K562 (cell line): Measurements from ENCODE around the gene MBNL2. TPM values are rescaled to one million over a fixed set of nuclear protein-coding genes. Genes with fewer than 3 reads are reported as not detected.
A peak's percentile ranks its signal among the peaks of the same experiment; 100 is the strongest.

Source experiments
- BHLHE40 ChIP-seq: IDR thresholded peaks from 2 replicates; pipeline ENCODE4 v1.6.1; 2011; ENCODE audit warnings: low read length, improper control_type of control experiment
- CBFB ChIP-seq: sonication (generic); formaldehyde crosslinking; IDR thresholded peaks from 2 replicates; pipeline ENCODE4 v1.4.0; 2020; ENCODE audit warnings: mild to moderate bottlenecking, missing genetic modification reagents
- HSF4 ChIP-seq: fragments of 250-450 bp; sonication (Bioruptor Pico); IDR thresholded peaks from 2 replicates; pipeline ENCODE4 v2.1.2; 2022; ENCODE audit warnings: mild to moderate bottlenecking, moderate library complexity, borderline replicate concordance
- MTA3 ChIP-seq: fragments of 450-650 bp; formaldehyde crosslinking; IDR thresholded peaks from 2 replicates; pipeline ENCODE4 v1.6.1; 2017; ENCODE audit warnings: mild to moderate bottlenecking, borderline replicate concordance
- MYNN ChIP-seq, 2 experiments: sonication (generic); formaldehyde crosslinking in 1 of 2; IDR thresholded peaks; 2 replicates each; pipeline versions ENCODE4 v1.5.0 to v1.6.1; 2016 to 2020; ENCODE audit warnings: antibody characterized with exemption in 1 of 2, missing genetic modification reagents in 1 of 2
- RBM25 ChIP-seq: fragments of 200-400 bp; formaldehyde crosslinking; IDR thresholded peaks from 2 replicates; pipeline ENCODE4 v1.6.1; 2018; ENCODE audit warnings: low read length, low read depth, moderate library complexity; ENCODE audit not compliant: severe bottlenecking
- RUNX1 ChIP-seq: sonication (generic); IDR thresholded peaks from 2 replicates; pipeline ENCODE4 v1.6.1; 2016; ENCODE audit warnings: antibody characterized with exemption, low read depth
- STAT5A ChIP-seq: IDR thresholded peaks from 2 replicates; pipeline ENCODE4 v1.6.1; 2012; ENCODE audit warnings: low read length, inconsistent platforms, borderline replicate concordance
- TAL1 ChIP-seq: fragments of 450-650 bp; IDR thresholded peaks from 2 replicates; pipeline ENCODE4 v1.6.1; 2016; ENCODE audit warnings: mild to moderate bottlenecking
- THRA ChIP-seq: fragments of 450-650 bp; IDR thresholded peaks from 2 replicates; pipeline ENCODE4 v1.6.1; 2017; ENCODE audit warnings: mild to moderate bottlenecking, moderate library complexity
- ZSCAN32 ChIP-seq: fragments of 450-650 bp; formaldehyde crosslinking; IDR thresholded peaks from 2 replicates; pipeline ENCODE4 v1.4.0; 2020; ENCODE audit warnings: mild to moderate bottlenecking, moderate library complexity
- polyA plus RNA-seq, 8 experiments: library from polyadenylated mRNA; depleted of rRNA in 4 of 8; stranded (reverse) in 5 of 8; unstranded in 3 of 8; fragments of >200 nt; fragmentation: Nextera tagmentation in 2 of 8; fragmentation: Illumina TruSeq in 1 of 8; extraction: Ambion mirVana in 2 of 8; extraction: Trizol in 1 of 8; gene quantifications; 2 replicates each; pipeline versions ENCODE4 v1.2.1 to v1.2.3, GENCODE V29; 2011 to 2014; ENCODE audit warnings: inconsistent platforms in 1 of 8, missing spikeins in 1 of 8
- total RNA-seq, 7 experiments: library from RNA; depleted of rRNA in 6 of 7; stranded (reverse); fragments of >200 nt in 6 of 7; fragmentation: Illumina TruSeq in 2 of 7; extraction: Trizol in 2 of 7; gene quantifications; 2 replicates each; pipeline versions ENCODE4 v1.2.1 to v1.2.3, GENCODE V29; 2011 to 2021; ENCODE audit warnings: low replicate concordance in 1 of 7
- TF ChIP-seq, protein P1 (sequence below): sonication (generic); formaldehyde crosslinking; IDR thresholded peaks from 2 replicates; pipeline ENCODE4 v1.8.1; 2023; ENCODE audit warnings: mild to moderate bottlenecking, missing genetic modification reagents, moderate library complexity
- TF ChIP-seq, protein P2 (sequence below): fragments of 250-450 bp; sonication (Bioruptor Pico); IDR thresholded peaks from 2 replicates; pipeline ENCODE4 v1.4.0; 2020
- TF ChIP-seq, protein P3 (sequence below): sonication (generic); formaldehyde crosslinking; IDR thresholded peaks from 2 replicates; pipeline ENCODE4 v1.8.0; 2022; ENCODE audit warnings: missing genetic modification reagents, mild to moderate bottlenecking, borderline replicate concordance

The MBNL2 gene
- total and polyA plus RNA-seq, 9 of the 15 experiments (the other 6 are each of a cell fraction or from before 2014, with no cell fraction given), result 7.0 to 24.8 (median 13.8) TPM

GRCh38 chr13:97433727-97434396 is 211.7 kb downstream of the MBNL2 start, which contains the start of gene RAP2A (continued):
- TF ChIP-seq RBM25 (no peak), THRA (no peak), ZSCAN32 (CRISPR knock-in tag) (no peak), TAL1 (no peak), BHLHE40 (no peak), RUNX1 (no peak), MYNN (IDR thresholded peaks at IDR 0.05) (no peak), MYNN (CRISPR knock-in tag; IDR thresholded peaks at IDR 0.05) (no peak), CBFB (CRISPR knock-in tag) (no peak), STAT5A (no peak), MTA3 (peak; percentile 12; the same call in 1 of the 2 replicates), HSF4 (CRISPR knock-in tag) (no peak)
- TF ChIP-seq, protein P1, sequence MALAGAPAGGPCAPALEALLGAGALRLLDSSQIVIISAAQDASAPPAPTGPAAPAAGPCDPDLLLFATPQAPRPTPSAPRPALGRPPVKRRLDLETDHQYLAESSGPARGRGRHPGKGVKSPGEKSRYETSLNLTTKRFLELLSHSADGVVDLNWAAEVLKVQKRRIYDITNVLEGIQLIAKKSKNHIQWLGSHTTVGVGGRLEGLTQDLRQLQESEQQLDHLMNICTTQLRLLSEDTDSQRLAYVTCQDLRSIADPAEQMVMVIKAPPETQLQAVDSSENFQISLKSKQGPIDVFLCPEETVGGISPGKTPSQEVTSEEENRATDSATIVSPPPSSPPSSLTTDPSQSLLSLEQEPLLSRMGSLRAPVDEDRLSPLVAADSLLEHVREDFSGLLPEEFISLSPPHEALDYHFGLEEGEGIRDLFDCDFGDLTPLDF (CRISPR knock-in tag), result no peak
- TF ChIP-seq, protein P2, sequence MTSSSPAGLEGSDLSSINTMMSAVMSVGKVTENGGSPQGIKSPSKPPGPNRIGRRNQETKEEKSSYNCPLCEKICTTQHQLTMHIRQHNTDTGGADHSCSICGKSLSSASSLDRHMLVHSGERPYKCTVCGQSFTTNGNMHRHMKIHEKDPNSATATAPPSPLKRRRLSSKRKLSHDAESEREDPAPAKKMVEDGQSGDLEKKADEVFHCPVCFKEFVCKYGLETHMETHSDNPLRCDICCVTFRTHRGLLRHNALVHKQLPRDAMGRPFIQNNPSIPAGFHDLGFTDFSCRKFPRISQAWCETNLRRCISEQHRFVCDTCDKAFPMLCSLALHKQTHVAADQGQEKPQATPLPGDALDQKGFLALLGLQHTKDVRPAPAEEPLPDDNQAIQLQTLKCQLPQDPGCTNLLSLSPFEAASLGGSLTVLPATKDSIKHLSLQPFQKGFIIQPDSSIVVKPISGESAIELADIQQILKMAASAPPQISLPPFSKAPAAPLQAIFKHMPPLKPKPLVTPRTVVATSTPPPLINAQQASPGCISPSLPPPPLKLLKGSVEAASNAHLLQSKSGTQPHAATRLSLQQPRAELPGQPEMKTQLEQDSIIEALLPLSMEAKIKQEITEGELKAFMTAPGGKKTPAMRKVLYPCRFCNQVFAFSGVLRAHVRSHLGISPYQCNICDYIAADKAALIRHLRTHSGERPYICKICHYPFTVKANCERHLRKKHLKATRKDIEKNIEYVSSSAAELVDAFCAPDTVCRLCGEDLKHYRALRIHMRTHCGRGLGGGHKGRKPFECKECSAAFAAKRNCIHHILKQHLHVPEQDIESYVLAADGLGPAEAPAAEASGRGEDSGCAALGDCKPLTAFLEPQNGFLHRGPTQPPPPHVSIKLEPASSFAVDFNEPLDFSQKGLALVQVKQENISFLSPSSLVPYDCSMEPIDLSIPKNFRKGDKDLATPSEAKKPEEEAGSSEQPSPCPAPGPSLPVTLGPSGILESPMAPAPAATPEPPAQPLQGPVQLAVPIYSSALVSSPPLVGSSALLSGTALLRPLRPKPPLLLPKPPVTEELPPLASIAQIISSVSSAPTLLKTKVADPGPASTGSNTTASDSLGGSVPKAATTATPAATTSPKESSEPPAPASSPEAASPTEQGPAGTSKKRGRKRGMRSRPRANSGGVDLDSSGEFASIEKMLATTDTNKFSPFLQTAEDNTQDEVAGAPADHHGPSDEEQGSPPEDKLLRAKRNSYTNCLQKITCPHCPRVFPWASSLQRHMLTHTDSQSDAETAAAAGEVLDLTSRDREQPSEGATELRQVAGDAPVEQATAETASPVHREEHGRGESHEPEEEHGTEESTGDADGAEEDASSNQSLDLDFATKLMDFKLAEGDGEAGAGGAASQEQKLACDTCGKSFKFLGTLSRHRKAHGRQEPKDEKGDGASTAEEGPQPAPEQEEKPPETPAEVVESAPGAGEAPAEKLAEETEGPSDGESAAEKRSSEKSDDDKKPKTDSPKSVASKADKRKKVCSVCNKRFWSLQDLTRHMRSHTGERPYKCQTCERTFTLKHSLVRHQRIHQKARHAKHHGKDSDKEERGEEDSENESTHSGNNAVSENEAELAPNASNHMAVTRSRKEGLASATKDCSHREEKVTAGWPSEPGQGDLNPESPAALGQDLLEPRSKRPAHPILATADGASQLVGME (CRISPR knock-in tag), result no peak
- TF ChIP-seq, protein P3, sequence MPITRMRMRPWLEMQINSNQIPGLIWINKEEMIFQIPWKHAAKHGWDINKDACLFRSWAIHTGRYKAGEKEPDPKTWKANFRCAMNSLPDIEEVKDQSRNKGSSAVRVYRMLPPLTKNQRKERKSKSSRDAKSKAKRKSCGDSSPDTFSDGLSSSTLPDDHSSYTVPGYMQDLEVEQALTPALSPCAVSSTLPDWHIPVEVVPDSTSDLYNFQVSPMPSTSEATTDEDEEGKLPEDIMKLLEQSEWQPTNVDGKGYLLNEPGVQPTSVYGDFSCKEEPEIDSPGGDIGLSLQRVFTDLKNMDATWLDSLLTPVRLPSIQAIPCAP, result no peak
